IMR-90 (cell line): ENCODE data around the gene TPGS1. TPM values are rescaled to one million over a fixed set of nuclear protein-coding genes. Genes with fewer than 3 reads are reported as not detected.

Experiments
- ATAC-seq: fragments of 200-7000 bp; cut with Tn5 transposase; 2 replicates; pipeline ENCODE4 v1.9.1; 2020; ENCODE audit warnings: low read depth, mild to moderate bottlenecking, moderate library complexity
- BruUV-seq: library from RNA; stranded (reverse); fragments of 400-500 nt; replicated peaks from 2 replicates; lab custom pipeline; 2021; lab: Mats Ljungman, UMichigan
- CTCF ChIA-PET: fragments of 300-600 bp; formaldehyde crosslinking; extraction: SDS; loops from one replicate; lab custom pipeline; 2021; ENCODE audit warnings: antibody characterized with exemption; lab: Yijun Ruan, JAX
- POLR2A ChIA-PET: fragments of 300-600 bp; sonication (Branson Sonifier 250); formaldehyde crosslinking; loops from one replicate; lab custom pipeline; 2022; ENCODE audit warnings: antibody characterized with exemption; ENCODE audit not compliant: unreplicated experiment; lab: Charles Lee
- DNase-seq: peaks from one replicate; pipeline ENCODE4 v3.0.0; 2013
- H2AFZ ChIP-seq: replicated peaks from 2 replicates; pipeline ENCODE3; 2013; ENCODE audit warnings: low read length, mild to moderate bottlenecking; ENCODE audit not compliant: poor library complexity
- H2AK5ac ChIP-seq: 2 replicates; pipeline ENCODE4 v1.6.1; 2013; ENCODE audit warnings: low read depth, low read length, inconsistent platforms
- H2AK9ac ChIP-seq: replicated peaks from 2 replicates; pipeline ENCODE3; 2013; ENCODE audit warnings: mild to moderate bottlenecking, low read depth, low read length, moderate library complexity; ENCODE audit not compliant: poor library complexity
- H2BK120ac ChIP-seq: 2 replicates; pipeline ENCODE4 v1.6.1; 2013; ENCODE audit warnings: low read depth, low read length, inconsistent platforms
- H2BK15ac ChIP-seq: 3 replicates; pipeline ENCODE4 v1.6.1; 2013; ENCODE audit warnings: low read depth, low read length, inconsistent platforms
- H2BK20ac ChIP-seq: 2 replicates; pipeline ENCODE4 v1.6.1; 2013; ENCODE audit warnings: low read depth, mild to moderate bottlenecking, inconsistent platforms, low read length, moderate library complexity
- H2BK5ac ChIP-seq: 2 replicates; pipeline ENCODE4 v1.6.1; 2013; ENCODE audit warnings: mild to moderate bottlenecking, low read depth, low read length, inconsistent platforms; ENCODE audit not compliant: poor library complexity, severe bottlenecking
- H3K14ac ChIP-seq: replicated peaks from 2 replicates; pipeline ENCODE4 v1.6.1; 2013; ENCODE audit warnings: low read depth, low read length, inconsistent platforms
- H3K18ac ChIP-seq: 2 replicates; pipeline ENCODE4 v1.6.1; 2013; ENCODE audit warnings: low read depth, low read length, control low read depth
- H3K23ac ChIP-seq: 2 replicates; pipeline ENCODE4 v1.6.1; 2013; ENCODE audit warnings: low read depth, low read length, inconsistent platforms
- H3K27ac ChIP-seq: 2 replicates; pipeline ENCODE4 v1.5.1; 2013; ENCODE audit warnings: mild to moderate bottlenecking, control low read depth, low read length; ENCODE audit not compliant: insufficient read depth
- H3K27me3 ChIP-seq: 2 replicates; pipeline ENCODE4 v1.6.1; 2013; ENCODE audit warnings: low read length; ENCODE audit not compliant: control insufficient read depth, insufficient read depth
- H3K36me3 ChIP-seq: 2 replicates; pipeline ENCODE4 v1.6.1; 2013; ENCODE audit warnings: low read length, mixed read lengths; ENCODE audit not compliant: control insufficient read depth, insufficient read depth
- H3K4ac ChIP-seq: 2 replicates; pipeline ENCODE4 v1.6.1; 2013; ENCODE audit warnings: low read depth, low read length, inconsistent platforms
- H3K4me1 ChIP-seq: 2 replicates; pipeline ENCODE4 v1.6.1; 2013; ENCODE audit warnings: low read length, mixed read lengths; ENCODE audit not compliant: control insufficient read depth, insufficient read depth
- H3K4me2 ChIP-seq: 2 replicates; pipeline ENCODE4 v1.6.1; 2013; ENCODE audit warnings: low read depth, mild to moderate bottlenecking, control low read depth, low read length, moderate library complexity
- H3K4me3 ChIP-seq: 2 replicates; pipeline ENCODE4 v1.5.1; 2013; ENCODE audit warnings: low read depth, mild to moderate bottlenecking, control low read depth, low read length, moderate library complexity; ENCODE audit not compliant: insufficient read depth
- H3K56ac ChIP-seq: 2 replicates; pipeline ENCODE4 v1.6.1; 2013; ENCODE audit warnings: low read length, inconsistent platforms; ENCODE audit not compliant: insufficient read depth; ENCODE audit errors: extremely low read depth
- H3K79me1 ChIP-seq, 2 experiments: 2 replicates each; pipeline ENCODE4 v1.6.1; 2013; ENCODE audit warnings: low read length in 2 of 2, inconsistent platforms in 1 of 2, low read depth in 1 of 2
- H3K9ac ChIP-seq: 2 replicates; pipeline ENCODE4 v1.6.1; 2013; ENCODE audit warnings: low read depth, low read length, control low read depth
- H3K9me1 ChIP-seq: 2 replicates; pipeline ENCODE4 v1.6.1; 2013; ENCODE audit warnings: low read length, inconsistent platforms; ENCODE audit not compliant: insufficient read depth
- H3K9me3 ChIP-seq: 2 replicates; pipeline ENCODE4 v1.6.1; 2013; ENCODE audit warnings: low read length; ENCODE audit not compliant: control insufficient read depth, insufficient read depth
- H4K20me1 ChIP-seq: 2 replicates; pipeline ENCODE4 v1.6.1; 2013; ENCODE audit warnings: low read length, inconsistent platforms; ENCODE audit not compliant: insufficient read depth
- H4K5ac ChIP-seq: 2 replicates; pipeline ENCODE4 v1.6.1; 2013; ENCODE audit warnings: mild to moderate bottlenecking, low read depth, low read length, control low read depth
- H4K8ac ChIP-seq, 2 experiments: 2 replicates each; pipeline ENCODE4 v1.6.1; 2013; ENCODE audit warnings: low read depth in 2 of 2, low read length in 2 of 2, control low read depth in 1 of 2, inconsistent platforms in 1 of 2
- H4K91ac ChIP-seq: 2 replicates; pipeline ENCODE4 v1.6.1; 2013; ENCODE audit warnings: low read depth, low read length, inconsistent platforms; ENCODE audit not compliant: insufficient read depth
- CTCF ChIP-seq: conservative IDR thresholded peaks from 2 replicates; pipeline ENCODE4 v1.5.1; 2012; ENCODE audit warnings: mild to moderate bottlenecking, low read depth, low read length, improper control_type of control experiment
- FOS ChIP-seq: fragments of 150-350 bp; IDR thresholded peaks from 2 replicates; pipeline ENCODE4 v1.6.1; 2016; ENCODE audit warnings: low read depth, low read length
- MAFK ChIP-seq: IDR thresholded peaks from 2 replicates; pipeline ENCODE4 v1.6.1; 2012; ENCODE audit warnings: low read depth, low read length, improper control_type of control experiment
- MXI1 ChIP-seq: IDR thresholded peaks from 2 replicates; pipeline ENCODE4 v1.6.1; 2012; ENCODE audit warnings: low read depth, mild to moderate bottlenecking, low read length, moderate library complexity, borderline replicate concordance
- POLR2A ChIP-seq: IDR thresholded peaks from 2 replicates; pipeline ENCODE4 v1.6.1; 2012; ENCODE audit warnings: mild to moderate bottlenecking, low read depth, low read length
- RCOR1 ChIP-seq: IDR thresholded peaks from 2 replicates; pipeline ENCODE4 v1.6.1; 2012; ENCODE audit warnings: mild to moderate bottlenecking, low read length, improper control_type of control experiment; ENCODE audit not compliant: insufficient replicate concordance
- RFX5 ChIP-seq: IDR thresholded peaks from 2 replicates; pipeline ENCODE4 v1.8.0; 2012; ENCODE audit warnings: low read depth, mild to moderate bottlenecking, low read length, moderate library complexity
- SMC3 ChIP-seq: fragments of 150-350 bp; IDR thresholded peaks from 2 replicates; pipeline ENCODE4 v1.6.1; 2016; ENCODE audit warnings: low read depth, mild to moderate bottlenecking, antibody characterized with exemption, low read length, moderate library complexity
- USF2 ChIP-seq: fragments of 150-350 bp; IDR thresholded peaks from 2 replicates; pipeline ENCODE4 v1.6.1; 2017; ENCODE audit warnings: mild to moderate bottlenecking, antibody characterized with exemption, low read length, low read depth
- WGBS, 2 experiments: methylation state at CpG; one replicate each; pipeline versions ENCODE4 v1.1.5 to v1.1.7; 2013; ENCODE audit warnings: missing lambda C conversion rate in 2 of 2; ENCODE audit not compliant: insufficient read length in 1 of 2; ENCODE audit errors: extremely low coverage in 2 of 2; 5-methylcytosine and 5-hydroxymethylcytosine counted together
- dilution Hi-C: fragments of 300-500 bp; cut with HindIII; formaldehyde crosslinking; loops from one replicate; pipeline ENCODE4 v1.14.3; 2018; ENCODE audit warnings: low sequenced_read_pairs; ENCODE audit not compliant: unreplicated experiment
- in situ Hi-C: fragments of 300-500 bp; cut with MboI; formaldehyde crosslinking; loops from 3 replicates; pipeline ENCODE4 v1.14.3; 2019; ENCODE audit warnings: low sequenced_read_pairs, inconsistent platforms, mixed read lengths
- intact Hi-C: fragments of 100-400 bp; cut with micrococcal nuclease; formaldehyde crosslinking; loops from 2 replicates; pipeline ENCODE4 v1.10.0; 2022
- polyA plus RNA-seq, 3 experiments: library from polyadenylated mRNA; depleted of rRNA; stranded (reverse); fragments of >200 nt; gene quantifications; 2 replicates each; pipeline ENCODE4 v1.2.3, GENCODE V29; 2012; ENCODE audit warnings: low replicate concordance in 1 of 3
- total RNA-seq: library from RNA; depleted of rRNA; stranded (reverse); fragments of >200 nt; gene quantifications from 2 replicates; pipeline ENCODE4 v1.2.3, GENCODE V29; 2012

The TPGS1 gene
- total and polyA plus RNA-seq, 2 of the 4 experiments (the other 2 are of a cell fraction) = 2.7 to 6.3 TPM

- CTCF ChIA-PET = no interaction called here
- Histone ChIP-seq H2AK5ac (no peak overlapping the region), H3K79me1 (peaks cover 7 to 12% of the 10 kb centered on the region in 2 experiments; a peak in 2 of 4 replicates), H3K4me3 (no peak overlapping the region), H3K14ac (no peak overlapping the region), H2AK9ac (no peak overlapping the region), H3K4me2 (no peak overlapping the region), H3K23ac (no peak overlapping the region), H3K27ac (no peak overlapping the region), H2BK15ac (no peak overlapping the region), H3K4ac (no peak overlapping the region), H2AFZ (no peak overlapping the region), H4K5ac (no peak overlapping the region), H3K9ac (no peak overlapping the region), H2BK20ac (no peak overlapping the region), H3K4me1 (no peaks in the 10 kb centered on the region), H3K9me3 (no peaks in the 10 kb centered on the region), H3K36me3 (peaks cover 44% of the 10 kb centered on the region), H3K9me1 (peaks cover 8% of the 10 kb centered on the region), H4K8ac (no peak overlapping the region), H3K56ac (no peak overlapping the region), H4K91ac (no peak overlapping the region), H3K27me3 (no peaks in the 10 kb centered on the region), H4K20me1 (peaks cover 17% of the 10 kb centered on the region), H2BK5ac (no peak overlapping the region), H3K18ac (no peak overlapping the region), H2BK120ac (no peak overlapping the region)
- in situ Hi-C loops = no loop called here
- DNase-seq = no peak
- intact Hi-C loops = no loop called here
- TF ChIP-seq RFX5 (no peak), POLR2A (no peak), MAFK (no peak), USF2 (no peak), RCOR1 (no peak), SMC3 (no peak), CTCF (no peak), FOS (no peak), MXI1 (no peak)
- POLR2A ChIA-PET = no interaction called here
- WGBS, 2 experiments = 90% methylated on average over 12 of the region's 26 CpGs; no CpG with 5 or more reads in 1 of the 2 experiments
- no peak for ATAC-seq
- dilution Hi-C loops = no loop called here
- no TSS peak for BruUV-seq
Measured at GRCh38 chr19:541699-542098, 34.4 kb downstream of the TPGS1 start.
